ENCODE data around the gene PRDX2.
"Not testable (repeated sequence)": the region's sequence is repeated elsewhere in the genome, so short reads cannot be mapped to it uniquely, and the experiment has no call there.

PRDX2 gene

GRCh38 chr19:12801466-12802266 is at the start of gene PRDX2, which contains the start of gene THSD8:
PRDX2 (minus strand) TSS chr19:12801800; CDS start chr19:12801261, 539 bp downstream.
THSD8 (plus strand) TSS chr19:12802069; CDS start chr19:12802072, 3 bp downstream.
- peak in 1 of 2 donors; percentile 52 for DNase-seq (ENCODE audit: low read depth in 2 of 2, low spot score in 1 of 2)

- DNase-seq (ENCODE audit: low read depth in 2 of 2, low spot score in 1 of 2): peak; percentile 66 to 68
Measured at GRCh38 chr19:12847159-12848139, 45.8 kb upstream of the PRDX2 start.

- DNase-seq (ENCODE audit: low read depth in 2 of 2, low spot score in 1 of 2): not testable (repeated sequence)
Measured at GRCh38 chr19:12846613-12847012, 45.0 kb upstream of the PRDX2 start.

GRCh38 chr19:12843999-12844732 is 42.6 kb upstream of the PRDX2 start:
- DNase-seq (ENCODE audit: low read depth in 2 of 2, low spot score in 1 of 2): no peak

- DNase-seq (ENCODE audit: low read depth in 2 of 2, low spot score in 1 of 2): no peak
Measured at GRCh38 chr19:12843328-12843727, 41.7 kb upstream of the PRDX2 start.

- DNase-seq (ENCODE audit: low read depth in 2 of 2, low spot score in 1 of 2): no peak
Measured at GRCh38 chr19:12842511-12842910, 40.9 kb upstream of the PRDX2 start.

- no peak for DNase-seq (ENCODE audit: low read depth in 2 of 2, low spot score in 1 of 2)
Measured at GRCh38 chr19:12841094-12841493, 39.5 kb upstream of the PRDX2 start.

- DNase-seq (ENCODE audit: low read depth in 2 of 2, low spot score in 1 of 2): no peak
Measured at GRCh38 chr19:12840091-12841079, 38.8 kb upstream of the PRDX2 start.

- DNase-seq (ENCODE audit: low read depth in 2 of 2, low spot score in 1 of 2): no peak
Measured at GRCh38 chr19:12838886-12839756, 37.5 kb upstream of the PRDX2 start.

GRCh38 chr19:12838182-12838885 is 36.7 kb upstream of the PRDX2 start, which contains the start of gene MAST1:
MAST1 (plus strand) TSS chr19:12838515; CDS start chr19:12838573, 58 bp downstream.
- DNase-seq (ENCODE audit: low read depth in 2 of 2, low spot score in 1 of 2): no peak

- DNase-seq (ENCODE audit: low read depth in 2 of 2, low spot score in 1 of 2): no peak
Measured at GRCh38 chr19:12837225-12837624, 35.6 kb upstream of the PRDX2 start.

- DNase-seq (ENCODE audit: low read depth in 2 of 2, low spot score in 1 of 2): no peak
Measured at GRCh38 chr19:12836529-12836863, 34.9 kb upstream of the PRDX2 start.

- DNase-seq (ENCODE audit: low read depth in 2 of 2, low spot score in 1 of 2): no peak
Measured at GRCh38 chr19:12834976-12835757, 33.6 kb upstream of the PRDX2 start.

- DNase-seq (ENCODE audit: low read depth in 2 of 2, low spot score in 1 of 2): no peak
Measured at GRCh38 chr19:12834566-12834943, 33.0 kb upstream of the PRDX2 start, which contains the start of gene RTBDN. RTBDN (minus strand) TSS chr19:12834579; CDS start chr19:12829979, 4,600 bp downstream.

- no peak for DNase-seq (ENCODE audit: low read depth in 2 of 2, low spot score in 1 of 2)
Measured at GRCh38 chr19:12833738-12834565, 32.4 kb upstream of the PRDX2 start.

- no peak for DNase-seq (ENCODE audit: low read depth in 2 of 2, low spot score in 1 of 2)
Measured at GRCh38 chr19:12833418-12833737, 31.8 kb upstream of the PRDX2 start.

GRCh38 chr19:12828494-12828893 is 26.9 kb upstream of the PRDX2 start:
- DNase-seq (ENCODE audit: low read depth in 2 of 2, low spot score in 1 of 2): no peak

Data from stimulated activated CD8-positive, alpha-beta memory T cell treated with anti-CD3 and anti-CD28 coated beads, Interleukin-4, amount 100 ng/mL, for 1 hour (primary cell).